Measurements from ENCODE around the gene PITPNM1.

DNA sequence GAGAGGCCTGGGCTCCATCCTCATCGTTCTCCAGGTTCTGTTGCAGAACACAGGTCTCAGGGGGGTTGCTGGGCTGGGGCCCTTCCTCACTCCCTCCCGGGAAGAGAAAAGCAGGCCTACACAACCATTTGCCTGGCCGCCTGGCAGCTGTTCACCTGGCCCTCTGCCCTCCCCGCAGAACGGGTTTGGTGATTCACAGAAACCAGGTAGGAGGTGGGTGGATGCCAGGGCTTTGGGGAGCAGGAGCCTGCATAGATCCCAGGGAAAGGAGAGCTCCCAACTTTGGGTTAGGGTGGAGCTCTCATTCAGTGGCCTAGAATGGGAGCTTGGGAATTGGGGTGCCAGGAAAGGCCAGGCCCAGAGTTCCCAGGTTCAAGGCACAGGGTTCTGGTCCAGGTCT lies 37.1 kb downstream of the PITPNM1 start:
- TF ChIP-seq KDM1A (CRISPR knock-in tag; IDR thresholded peaks at IDR 0.05): no peak
- no peak for TF ChIP-seq ARHGAP35 (CRISPR knock-in tag; IDR thresholded peaks at IDR 0.05; ENCODE audit: borderline replicate concordance)
- no peak for TF ChIP-seq SAP130 (CRISPR knock-in tag; IDR thresholded peaks at IDR 0.05; ENCODE audit: low read depth)

Measured in HepG2 (cell line).